Ureter (tissue), 1 donor: Measurements from ENCODE around the gene PRKN. TPM values are rescaled to one million over a fixed set of nuclear protein-coding genes. Genes with fewer than 3 reads are reported as not detected.
"Not testable (repeated sequence)": the region's sequence is repeated elsewhere in the genome, so short reads cannot be mapped to it uniquely, and the experiment has no call there.

Experiments used
- DNase-seq: peaks from one replicate; pipeline ENCODE4 v3.0.0-alpha.2; 2020; ENCODE audit warnings: low spot score
- total RNA-seq: library from RNA; stranded (reverse); gene quantifications from one replicate; pipeline ENCODE4 v1.2.4, GENCODE V29; 2023
- donor health status: DM: yes; HTN: yes; CAD: no.

Gene PRKN
- total RNA-seq, 1 donor from 2014 or later: 12.1 TPM

- no peak for DNase-seq
These were observed 284.5 kb downstream of the PRKN start for GRCh38 chr6:162443101-162443500.

- no peak for DNase-seq
These were observed 284.9 kb downstream of the PRKN start for GRCh38 chr6:162442687-162443086.

- DNase-seq: no peak
These were observed 285.6 kb downstream of the PRKN start for GRCh38 chr6:162441991-162442390.

GRCh38 chr6:162438980-162439379, 288.6 kb downstream of the PRKN start:
- DNase-seq: no peak

- DNase-seq: no peak
These were observed 292.5 kb downstream of the PRKN start for GRCh38 chr6:162435071-162435470.

- DNase-seq: no peak
These were observed 306.6 kb downstream of the PRKN start for GRCh38 chr6:162421004-162421403.

- no peak for DNase-seq
These were observed 310.6 kb downstream of the PRKN start for GRCh38 chr6:162416831-162417537.

- no peak for DNase-seq
These were observed 311.3 kb downstream of the PRKN start for GRCh38 chr6:162416307-162416706.

GRCh38 chr6:162409741-162410691, 317.6 kb downstream of the PRKN start:
- no peak for DNase-seq

GRCh38 chr6:162408826-162409535, 318.6 kb downstream of the PRKN start:
- no peak for DNase-seq

- DNase-seq: no peak
These were observed 322.6 kb downstream of the PRKN start for GRCh38 chr6:162404951-162405350.

- no peak for DNase-seq
These were observed 324.5 kb downstream of the PRKN start for GRCh38 chr6:162403031-162403430.

- DNase-seq: no peak
These were observed 332.4 kb downstream of the PRKN start for GRCh38 chr6:162395181-162395580.

GRCh38 chr6:162390961-162391811, 336.4 kb downstream of the PRKN start:
- DNase-seq: not testable (repeated sequence)

GRCh38 chr6:162389343-162390085, 338.1 kb downstream of the PRKN start:
- no peak for DNase-seq

- DNase-seq: no peak
These were observed 339.2 kb downstream of the PRKN start for GRCh38 chr6:162388383-162388777.

- DNase-seq: no peak
These were observed 339.7 kb downstream of the PRKN start for GRCh38 chr6:162387718-162388382.

GRCh38 chr6:162385980-162386379, 341.6 kb downstream of the PRKN start:
- no peak for DNase-seq

GRCh38 chr6:162379757-162380409, 347.7 kb downstream of the PRKN start:
- DNase-seq: no peak
